ENCODE data around the gene PRAF2. TPM values are rescaled to one million over a fixed set of nuclear protein-coding genes. Genes with fewer than 3 reads are reported as not detected.
A peak's percentile ranks its signal among the peaks of the same experiment; 100 is the strongest.

Gene PRAF2
- total and polyA plus RNA-seq, 2 of the 13 experiments (the other 11 are each of a cell fraction or from before 2014, with no cell fraction given): 0.33 to 2.6 TPM

GRCh38 chrX:49079489-49080428 is 6.0 kb upstream of the PRAF2 start, which contains the start of gene WDR45 (continued):
- TF ChIP-seq HBP1 (CRISPR knock-in tag; IDR thresholded peaks at IDR 0.05; ENCODE audit: low read depth) (no peak), ZNF713 (CRISPR knock-in tag; IDR thresholded peaks at IDR 0.05) (no peak), ZNF724P (CRISPR knock-in tag; IDR thresholded peaks at IDR 0.05; ENCODE audit: borderline replicate concordance) (no peak), ZNF639 (CRISPR knock-in tag; conservative IDR thresholded peaks at IDR 0.05) (no peak), ZNF562 (CRISPR knock-in tag; IDR thresholded peaks at IDR 0.05; ENCODE audit: borderline replicate concordance) (no peak), HNRNPLL (IDR thresholded peaks at IDR 0.05; ENCODE audit: low read depth, low read length, poor library complexity, severe bottlenecking) (peak; percentile 12), ZNF205 (CRISPR knock-in tag; IDR thresholded peaks at IDR 0.05) (no peak), SP4 (CRISPR knock-in tag; IDR thresholded peaks at IDR 0.05) (no peak), ZMYM4 (CRISPR knock-in tag; IDR thresholded peaks at IDR 0.05) (peak; percentile 28; the same call in 1 of the 2 replicates), FUBP1 (CRISPR knock-in tag; IDR thresholded peaks at IDR 0.05; ENCODE audit: borderline replicate concordance) (no peak), PRDM4 (CRISPR knock-in tag; IDR thresholded peaks at IDR 0.05; ENCODE audit: borderline replicate concordance) (no peak), ZNF326 (CRISPR knock-in tag; IDR thresholded peaks at IDR 0.05; ENCODE audit: borderline replicate concordance) (no peak), ZNF431 (CRISPR knock-in tag; IDR thresholded peaks at IDR 0.05; ENCODE audit: borderline replicate concordance, low read depth) (no peak), ZKSCAN5 (CRISPR knock-in tag; IDR thresholded peaks at IDR 0.05) (no peak)
- TF ChIP-seq, protein P1, sequence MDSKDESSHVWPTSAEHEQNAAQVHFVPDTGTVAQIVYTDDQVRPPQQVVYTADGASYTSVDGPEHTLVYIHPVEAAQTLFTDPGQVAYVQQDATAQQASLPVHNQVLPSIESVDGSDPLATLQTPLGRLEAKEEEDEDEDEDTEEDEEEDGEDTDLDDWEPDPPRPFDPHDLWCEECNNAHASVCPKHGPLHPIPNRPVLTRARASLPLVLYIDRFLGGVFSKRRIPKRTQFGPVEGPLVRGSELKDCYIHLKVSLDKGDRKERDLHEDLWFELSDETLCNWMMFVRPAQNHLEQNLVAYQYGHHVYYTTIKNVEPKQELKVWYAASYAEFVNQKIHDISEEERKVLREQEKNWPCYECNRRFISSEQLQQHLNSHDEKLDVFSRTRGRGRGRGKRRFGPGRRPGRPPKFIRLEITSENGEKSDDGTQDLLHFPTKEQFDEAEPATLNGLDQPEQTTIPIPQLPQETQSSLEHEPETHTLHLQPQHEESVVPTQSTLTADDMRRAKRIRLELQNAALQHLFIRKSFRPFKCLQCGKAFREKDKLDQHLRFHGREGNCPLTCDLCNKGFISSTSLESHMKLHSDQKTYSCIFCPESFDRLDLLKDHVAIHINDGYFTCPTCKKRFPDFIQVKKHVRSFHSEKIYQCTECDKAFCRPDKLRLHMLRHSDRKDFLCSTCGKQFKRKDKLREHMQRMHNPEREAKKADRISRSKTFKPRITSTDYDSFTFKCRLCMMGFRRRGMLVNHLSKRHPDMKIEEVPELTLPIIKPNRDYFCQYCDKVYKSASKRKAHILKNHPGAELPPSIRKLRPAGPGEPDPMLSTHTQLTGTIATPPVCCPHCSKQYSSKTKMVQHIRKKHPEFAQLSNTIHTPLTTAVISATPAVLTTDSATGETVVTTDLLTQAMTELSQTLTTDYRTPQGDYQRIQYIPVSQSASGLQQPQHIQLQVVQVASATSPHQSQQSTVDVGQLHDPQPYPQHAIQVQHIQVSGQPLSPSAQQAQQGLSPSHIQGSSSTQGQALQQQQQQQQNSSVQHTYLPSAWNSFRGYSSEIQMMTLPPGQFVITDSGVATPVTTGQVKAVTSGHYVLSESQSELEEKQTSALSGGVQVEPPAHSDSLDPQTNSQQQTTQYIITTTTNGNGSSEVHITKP (CRISPR knock-in tag; IDR thresholded peaks at IDR 0.05; ENCODE audit: low read depth): no peak
